KOPT-K1 (cell line): ENCODE measurements around the gene FAM89B.

ENCODE experiments used
- H3K27ac ChIP-seq: fragments of 200-600 bp; sonication (generic); 2 replicates; pipeline ENCODE4 v1.5.1; 2016; ENCODE audit warnings: antibody characterized with exemption, mild to moderate bottlenecking, low read depth, low read length; ENCODE audit not compliant: poor library complexity, severe bottlenecking
- H3K36me3 ChIP-seq: fragments of 200-600 bp; sonication (generic); 2 replicates; pipeline ENCODE4 v1.5.1; 2017; ENCODE audit warnings: antibody characterized with exemption, mild to moderate bottlenecking, low read length, moderate library complexity; ENCODE audit not compliant: insufficient read depth
- H3K9me3 ChIP-seq: fragments of 200-600 bp; sonication (generic); 2 replicates; pipeline ENCODE4 v1.5.1; 2017; ENCODE audit warnings: antibody characterized with exemption, low read length, mild to moderate bottlenecking; ENCODE audit not compliant: insufficient read depth, poor library complexity, severe bottlenecking

FAM89B gene

GRCh38 chr11:65573391-65574079, 1.2 kb downstream of the FAM89B start:
- H3K36me3 ChIP-seq: no peaks in the 10 kb centered on the region; the same call in 1 of the 2 replicates
- no peaks in the 10 kb centered on the region for H3K9me3 ChIP-seq
- H3K27ac ChIP-seq: peak overlapping the region; percentile 77

GRCh38 chr11:65574109-65574810, 1.9 kb downstream of the FAM89B start:
- H3K9me3 ChIP-seq: no peaks in the 10 kb centered on the region
- H3K36me3 ChIP-seq: peaks cover 3% of the 10 kb centered on the region; the same call in 1 of the 2 replicates
- peak overlapping the region; percentile 77 for H3K27ac ChIP-seq

GRCh38 chr11:65574811-65575567, 2.7 kb downstream of the FAM89B start:
- Histone ChIP-seq H3K27ac (peak overlapping the region; percentile 77), H3K9me3 (no peaks in the 10 kb centered on the region), H3K36me3 (peaks cover 11% of the 10 kb centered on the region)

GRCh38 chr11:65575568-65576231, 3.4 kb downstream of the FAM89B start, which contains the start of gene EHBP1L1:
TSS of gene EHBP1L1 (plus strand) at chr11:65576053. CDS start at chr11:65576303, 250 bp downstream.
- H3K36me3 ChIP-seq: peaks cover 18% of the 10 kb centered on the region
- H3K9me3 ChIP-seq: no peaks in the 10 kb centered on the region
- peak within 1 kb of the TSS; percentile 77 for H3K27ac ChIP-seq

- Histone ChIP-seq H3K36me3 (peaks cover 24% of the 10 kb centered on the region), H3K9me3 (no peaks in the 10 kb centered on the region), H3K27ac (peak overlapping the region; percentile 77)
Measured at GRCh38 chr11:65576232-65576866, 4.0 kb downstream of the FAM89B start.

GRCh38 chr11:65576867-65577755, 4.8 kb downstream of the FAM89B start:
- no peaks in the 10 kb centered on the region for H3K9me3 ChIP-seq
- peak overlapping the region; percentile 77 for H3K27ac ChIP-seq
- H3K36me3 ChIP-seq: peaks cover 32% of the 10 kb centered on the region

- H3K36me3 ChIP-seq: peaks cover 38% of the 10 kb centered on the region
- H3K9me3 ChIP-seq: no peaks in the 10 kb centered on the region
- H3K27ac ChIP-seq: no peak overlapping the region
Measured at GRCh38 chr11:65577756-65578109, 5.4 kb downstream of the FAM89B start.

GRCh38 chr11:65578134-65578533, 5.8 kb downstream of the FAM89B start:
- H3K27ac ChIP-seq: no peak overlapping the region
- peaks cover 42% of the 10 kb centered on the region for H3K36me3 ChIP-seq
- H3K9me3 ChIP-seq: no peaks in the 10 kb centered on the region

GRCh38 chr11:65578667-65579066, 6.3 kb downstream of the FAM89B start:
- Histone ChIP-seq H3K27ac (no peak overlapping the region), H3K9me3 (no peaks in the 10 kb centered on the region), H3K36me3 (peaks cover 44% of the 10 kb centered on the region)

GRCh38 chr11:65579291-65579690, 7.0 kb downstream of the FAM89B start:
- H3K9me3 ChIP-seq: no peaks in the 10 kb centered on the region
- H3K27ac ChIP-seq: no peak overlapping the region
- peaks cover 51% of the 10 kb centered on the region for H3K36me3 ChIP-seq

- Histone ChIP-seq H3K36me3 (peaks cover 56% of the 10 kb centered on the region), H3K27ac (no peak overlapping the region), H3K9me3 (no peaks in the 10 kb centered on the region)
Measured at GRCh38 chr11:65580031-65580692, 7.8 kb downstream of the FAM89B start.

GRCh38 chr11:65580756-65581155, 8.4 kb downstream of the FAM89B start:
- Histone ChIP-seq H3K36me3 (peaks cover 62% of the 10 kb centered on the region), H3K9me3 (no peaks in the 10 kb centered on the region), H3K27ac (no peak overlapping the region)

- Histone ChIP-seq H3K36me3 (peaks cover 73% of the 10 kb centered on the region), H3K9me3 (no peaks in the 10 kb centered on the region), H3K27ac (no peak overlapping the region)
Measured at GRCh38 chr11:65581928-65582327, 9.6 kb downstream of the FAM89B start.
